Right cardiac atrium (tissue), 5 donors: ENCODE results near the gene RGS2. TPM values are rescaled to one million over a fixed set of nuclear protein-coding genes. Genes with fewer than 3 reads are reported as not detected.

ENCODE experiments used
- ATAC-seq, 2 donors: fragments of 200-7000 bp; cut with Tn5 transposase; one replicate each; pipeline versions ENCODE4 v1.8.0 to v1.9.1; 2020; ENCODE audit warnings: moderate library complexity in 2 of 2, mild to moderate bottlenecking in 1 of 2
- DNase-seq, 3 donors: peaks; one replicate each; pipeline ENCODE4 v3.0.0-alpha.2; 2020
- H3K27ac ChIP-seq: one replicate; pipeline ENCODE4 v1.5.1; 2013; ENCODE audit warnings: mild to moderate bottlenecking, low read length, control low read depth, moderate library complexity
- H3K27me3 ChIP-seq: one replicate; pipeline ENCODE4 v1.6.1; 2013; ENCODE audit not compliant: control insufficient read depth, insufficient read depth
- H3K4me1 ChIP-seq: one replicate; pipeline ENCODE4 v1.6.1; 2013; ENCODE audit warnings: low read length; ENCODE audit not compliant: control insufficient read depth, insufficient read depth
- H3K4me3 ChIP-seq: one replicate; pipeline ENCODE4 v1.5.1; 2013; ENCODE audit warnings: low read length, control low read depth
- H3K9me3 ChIP-seq: one replicate; pipeline ENCODE4 v1.6.1; 2013; ENCODE audit warnings: low read length; ENCODE audit not compliant: control insufficient read depth
- WGBS: extraction: QIAGEN DNeasy Blood & Tissue Kit; methylation state at CpG from one replicate; pipeline ENCODE4 v1.1.7; 2013; 5-methylcytosine and 5-hydroxymethylcytosine counted together
- intact Hi-C, 4 donors: fragments of 100-400 bp; cut with DNase I; formaldehyde crosslinking; loops; one replicate each; pipeline versions ENCODE4 v1.11.0 to v1.14.0; 2022 to 2023
- polyA plus RNA-seq: library from polyadenylated mRNA; stranded (reverse); fragments of 200-250 nt; gene quantifications from one replicate; pipeline ENCODE4 v1.2.3, GENCODE V29; 2013
- total RNA-seq, 4 donors: library from RNA; stranded (reverse); fragmentation: NEBNext Ultra II Directional; extraction: Animal tissue kit (Norgen Biotek cat#: 25700); gene quantifications; one replicate each; pipeline ENCODE4 v1.2.1, GENCODE V29; 2021
- donor health status: healthy with polysubstance abuse.
- donor health status: DM: no; HTN: yes; CAD: no.
- donor health status: DM: no; HTN: no; CAD: no.
- donor health status: DM: no; HTN: yes; CAD: no; lungs with severe emphysema.
- donor health status: DM: yes; HTN: yes; CAD: no.

Gene RGS2
- total and polyA plus RNA-seq, 5 donors = 24.0 to 106 (median 49.0) TPM

DNA sequence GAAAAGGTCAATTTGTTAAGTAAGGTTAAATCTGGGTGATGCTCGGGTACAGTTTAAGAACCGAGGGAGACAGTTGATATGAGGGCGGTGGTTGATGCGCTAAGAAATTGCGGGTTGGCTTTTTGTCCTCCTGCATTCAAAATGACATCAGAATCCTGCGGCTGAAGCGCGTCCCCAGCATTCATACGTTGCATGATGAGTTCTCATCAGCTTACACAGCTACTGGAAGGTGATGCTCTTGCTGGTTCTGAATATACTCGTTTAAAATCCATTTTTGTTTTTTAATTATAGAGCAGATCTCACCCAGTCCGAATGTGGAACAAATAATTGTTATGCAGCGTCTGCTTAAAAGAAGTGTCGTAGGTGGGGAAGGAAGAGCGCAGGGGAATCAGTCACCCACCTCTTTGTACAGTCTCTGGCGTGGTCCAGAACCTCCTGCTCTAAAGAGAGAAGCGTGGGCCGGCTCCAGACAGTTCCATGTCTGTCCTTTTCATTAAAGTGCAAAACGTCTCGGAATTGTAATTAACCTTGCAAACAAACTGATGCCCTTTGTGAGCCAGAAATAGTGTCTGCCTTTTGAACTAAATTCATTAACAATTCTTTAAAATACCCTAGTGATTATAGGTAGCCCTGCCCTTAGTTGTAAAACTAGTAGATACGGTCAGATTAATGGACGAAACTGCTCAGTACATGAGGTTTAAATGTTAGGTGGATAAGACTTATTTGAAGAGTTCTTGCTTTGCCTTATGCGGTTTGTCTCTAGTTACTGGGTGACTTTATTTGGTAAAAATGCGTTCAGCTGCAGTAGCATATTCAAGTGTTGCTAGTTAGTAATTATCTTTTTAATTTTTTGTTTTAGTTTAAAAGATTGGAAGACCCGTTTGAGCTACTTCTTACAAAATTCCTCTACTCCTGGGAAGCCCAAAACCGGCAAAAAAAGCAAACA, 741 bp downstream of the RGS2 start:
- peak overlapping the region; percentile 87 for H3K4me3 ChIP-seq
- H3K27ac ChIP-seq = peak overlapping the region; percentile 93
- H3K27me3 ChIP-seq = no peaks in the 10 kb centered on the region
- intact Hi-C loops = loop anchor here (5.0 to 10.0 kb wide), 4 partner anchors 205 to 335 kb away; partner anchors contain the start of gene CDC73 (in 1 of the 4)
- no peaks in the 10 kb centered on the region for H3K9me3 ChIP-seq
- DNase-seq = peak; percentile 40 to 69 (median 58)
- H3K4me1 ChIP-seq = no peaks in the 10 kb centered on the region
- peak; percentile 12 to 19 for ATAC-seq
- 17% methylated on average over 25 of the region's 25 CpGs for WGBS

DNA sequence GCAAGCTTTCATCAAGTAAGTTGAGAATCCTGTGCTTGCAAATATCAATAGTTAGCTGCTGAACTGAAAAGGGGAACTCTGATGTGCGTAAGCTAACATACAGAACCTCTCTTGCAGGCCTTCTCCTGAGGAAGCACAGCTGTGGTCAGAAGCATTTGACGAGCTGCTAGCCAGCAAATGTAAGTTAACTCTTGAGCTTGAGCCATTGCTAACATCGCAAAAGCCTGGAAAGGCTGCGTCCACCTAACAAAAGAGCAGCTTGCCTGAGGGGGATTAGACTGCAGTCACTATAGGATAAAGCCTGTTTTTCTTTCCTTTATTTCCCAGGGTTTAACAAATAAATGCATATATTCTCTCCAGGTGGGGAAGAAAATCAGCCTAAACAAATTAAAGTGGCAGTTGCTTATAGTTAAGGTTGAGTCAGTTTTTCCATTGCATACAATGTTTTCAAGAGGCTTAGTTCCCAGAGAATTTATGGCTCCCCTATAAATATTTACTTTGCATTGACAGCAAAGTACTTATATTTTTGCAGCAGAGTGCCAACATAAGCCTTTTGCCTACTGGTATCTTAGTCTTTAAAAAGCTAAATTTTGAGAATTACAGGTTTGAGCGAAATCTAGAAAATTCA, 1.5 kb downstream of the RGS2 start:
- H3K9me3 ChIP-seq = no peaks in the 10 kb centered on the region
- DNase-seq (peak in 2 of 3 donors; percentile 25 to 45), ATAC-seq (no peak)
- no peaks in the 10 kb centered on the region for H3K27me3 ChIP-seq
- intact Hi-C loops = loop anchor here in 3 of 4 donors (10.0 kb wide), 2 partner anchors 204 to 336 kb away; no protein-coding TSS in a partner anchor
- no peak overlapping the region for H3K27ac ChIP-seq
- WGBS = 60% methylated on average over 5 of the region's 5 CpGs
- no peaks in the 10 kb centered on the region for H3K4me1 ChIP-seq
- H3K4me3 ChIP-seq = peak overlapping the region; percentile 87

DNA sequence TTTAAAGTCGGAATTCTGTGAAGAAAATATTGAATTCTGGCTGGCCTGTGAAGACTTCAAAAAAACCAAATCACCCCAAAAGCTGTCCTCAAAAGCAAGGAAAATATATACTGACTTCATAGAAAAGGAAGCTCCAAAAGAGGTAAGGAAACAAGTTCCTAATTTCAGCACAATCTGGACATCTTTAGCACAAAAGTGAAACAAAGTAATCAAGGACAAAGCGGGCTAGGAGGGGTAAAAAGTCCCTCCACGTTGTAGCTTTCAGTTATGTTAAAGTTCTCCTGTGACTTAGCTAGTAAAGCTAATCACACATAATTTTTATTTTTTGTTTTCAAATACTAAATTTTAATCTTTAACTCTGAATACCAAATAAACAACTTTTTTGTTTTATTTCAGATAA, 2.2 kb downstream of the RGS2 start:
- Histone ChIP-seq H3K27me3 (no peaks in the 10 kb centered on the region), H3K27ac (no peak overlapping the region), H3K9me3 (no peaks in the 10 kb centered on the region), H3K4me1 (no peaks in the 10 kb centered on the region), H3K4me3 (peak overlapping the region; percentile 87)
- ATAC-seq = no peak
- no peak for DNase-seq
- WGBS = 79% methylated on average over 3 of the region's 3 CpGs
- intact Hi-C loops = loop anchor here in 3 of 4 donors (10.0 kb wide), 2 partner anchors 204 to 336 kb away; no protein-coding TSS in a partner anchor

DNA sequence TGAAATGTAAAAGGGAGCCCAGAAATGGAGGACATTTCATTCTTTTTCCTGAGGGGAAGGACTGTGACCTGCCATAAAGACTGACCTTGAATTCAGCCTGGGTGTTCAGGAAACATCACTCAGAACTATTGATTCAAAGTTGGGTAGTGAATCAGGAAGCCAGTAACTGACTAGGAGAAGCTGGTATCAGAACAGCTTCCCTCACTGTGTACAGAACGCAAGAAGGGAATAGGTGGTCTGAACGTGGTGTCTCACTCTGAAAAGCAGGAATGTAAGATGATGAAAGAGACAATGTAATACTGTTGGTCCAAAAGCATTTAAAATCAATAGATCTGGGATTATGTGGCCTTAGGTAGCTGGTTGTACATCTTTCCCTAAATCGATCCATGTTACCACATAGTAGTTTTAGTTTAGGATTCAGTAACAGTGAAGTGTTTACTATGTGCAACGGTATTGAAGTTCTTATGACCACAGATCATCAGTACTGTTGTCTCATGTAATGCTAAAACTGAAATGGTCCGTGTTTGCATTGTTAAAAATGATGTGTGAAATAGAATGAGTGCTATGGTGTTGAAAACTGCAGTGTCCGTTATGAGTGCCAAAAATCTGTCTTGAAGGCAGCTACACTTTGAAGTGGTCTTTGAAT, 2.9 kb downstream of the RGS2 start:
- H3K27ac ChIP-seq = no peak overlapping the region
- DNase-seq (no peak), ATAC-seq (no peak)
- intact Hi-C loops = loop anchor here in 3 of 4 donors (10.0 kb wide), 2 partner anchors 203 to 337 kb away; no protein-coding TSS in a partner anchor
- no peaks in the 10 kb centered on the region for H3K4me1 ChIP-seq
- no peak overlapping the region for H3K4me3 ChIP-seq
- H3K9me3 ChIP-seq = no peaks in the 10 kb centered on the region
- 74% methylated on average over 6 of the region's 6 CpGs for WGBS
- H3K27me3 ChIP-seq = no peaks in the 10 kb centered on the region

- H3K27me3 ChIP-seq = no peaks in the 10 kb centered on the region
- H3K4me3 ChIP-seq = no peak overlapping the region
- no peak for ATAC-seq
- no peaks in the 10 kb centered on the region for H3K9me3 ChIP-seq
- H3K27ac ChIP-seq = no peak overlapping the region
- H3K4me1 ChIP-seq = no peaks in the 10 kb centered on the region
- DNase-seq = no peak
- 96% methylated on average over 3 of the region's 3 CpGs for WGBS
- intact Hi-C loops = loop anchor here in 3 of 4 donors (10.0 kb wide), 2 partner anchors 202 to 338 kb away; no protein-coding TSS in a partner anchor
These were observed 3.8 kb downstream of the RGS2 start for GRCh38 chr1:192812420-192813209.

GRCh38 chr1:192814805-192815204, 6.0 kb downstream of the RGS2 start:
- intact Hi-C loops = loop anchor here in 3 of 4 donors (10.0 kb wide), 2 partner anchors 200 to 340 kb away; no protein-coding TSS in a partner anchor
- peak in 1 of 2 donors; percentile 48 for ATAC-seq
- no peak for DNase-seq
- Histone ChIP-seq H3K4me1 (no peaks in the 10 kb centered on the region), H3K9me3 (no peaks in the 10 kb centered on the region), H3K27ac (no peak overlapping the region), H3K4me3 (no peak overlapping the region), H3K27me3 (no peaks in the 10 kb centered on the region)
- WGBS = 82% methylated on average over 1 of the region's 1 CpG

DNA sequence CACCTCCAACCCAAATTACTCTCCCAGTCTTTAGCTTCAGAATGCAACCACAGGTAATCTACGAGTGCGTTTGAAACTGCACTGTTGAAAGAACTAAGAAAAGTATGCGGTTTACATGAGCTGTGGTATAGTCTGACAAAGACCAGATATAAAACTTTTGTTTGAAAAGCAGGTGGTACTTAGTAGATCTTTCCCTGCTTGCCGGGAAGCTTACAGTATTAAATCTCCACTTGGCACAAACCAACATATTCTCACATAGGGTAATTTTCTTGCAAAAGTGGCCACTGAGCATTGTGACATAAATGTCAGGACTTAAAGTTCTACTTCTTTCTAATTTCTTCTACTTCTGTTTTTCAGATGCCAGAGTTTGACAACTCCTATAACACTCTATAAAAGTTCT, 8.4 kb downstream of the RGS2 start:
- intact Hi-C loops = loop anchor here in 3 of 4 donors (10.0 kb wide), 2 partner anchors 198 to 342 kb away; no protein-coding TSS in a partner anchor
- no peaks in the 10 kb centered on the region for H3K9me3 ChIP-seq
- ATAC-seq (no peak), DNase-seq (no peak)
- no peaks in the 10 kb centered on the region for H3K4me1 ChIP-seq
- 69% methylated on average over 4 of the region's 4 CpGs for WGBS
- no peak overlapping the region for H3K27ac ChIP-seq
- no peak overlapping the region for H3K4me3 ChIP-seq
- no peaks in the 10 kb centered on the region for H3K27me3 ChIP-seq

DNA sequence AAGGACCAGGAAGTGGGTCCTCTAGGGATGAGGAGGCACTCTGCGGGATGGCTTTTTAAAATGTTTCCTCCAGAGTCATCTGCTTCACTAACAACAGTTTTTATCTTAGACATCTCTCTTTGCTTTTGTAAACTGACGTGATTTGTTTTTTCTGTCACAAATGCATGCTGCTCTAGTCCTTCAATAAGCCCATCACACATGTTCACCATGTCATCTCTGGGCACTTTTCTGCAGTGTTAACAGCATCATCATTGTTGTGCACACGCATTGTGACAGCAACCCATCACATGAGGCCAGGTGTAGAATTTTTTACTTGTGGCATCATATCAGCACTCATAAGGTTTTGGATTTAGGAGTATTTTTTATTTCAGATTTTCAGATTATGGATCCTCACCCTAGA, 12.5 kb downstream of the RGS2 start:
- no peaks in the 10 kb centered on the region for H3K4me1 ChIP-seq
- H3K27ac ChIP-seq = no peak overlapping the region
- DNase-seq = no peak
- H3K9me3 ChIP-seq = no peaks in the 10 kb centered on the region
- no peak for ATAC-seq
- H3K27me3 ChIP-seq = no peaks in the 10 kb centered on the region
- 82% methylated on average over 3 of the region's 3 CpGs for WGBS
- intact Hi-C loops = no loop called here
- no peak overlapping the region for H3K4me3 ChIP-seq

DNA sequence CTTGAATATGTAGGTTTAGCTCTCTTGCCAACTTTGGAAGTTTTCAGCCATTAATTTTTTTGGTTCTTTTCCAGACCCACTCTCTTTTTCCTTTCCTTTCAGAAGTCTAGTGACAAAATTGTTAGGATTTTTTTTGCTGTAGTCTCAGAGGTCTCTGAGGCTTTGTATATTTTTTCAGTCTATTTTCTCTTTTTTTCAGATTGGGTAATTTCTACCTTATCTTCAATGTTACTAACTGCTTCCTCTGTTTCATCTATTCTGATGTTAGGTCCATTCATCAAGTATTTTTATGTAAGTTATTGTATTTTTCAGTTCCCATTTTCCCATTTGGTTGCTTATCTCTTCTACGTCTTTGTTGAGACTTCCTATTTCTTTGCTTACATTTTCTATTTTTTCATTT, 15.7 kb downstream of the RGS2 start:
- Histone ChIP-seq H3K4me1 (no peaks in the 10 kb centered on the region), H3K27ac (no peak overlapping the region), H3K9me3 (no peaks in the 10 kb centered on the region), H3K27me3 (no peaks in the 10 kb centered on the region), H3K4me3 (no peak overlapping the region)
- ATAC-seq (no peak), DNase-seq (no peak)
- intact Hi-C loops = no loop called here
- WGBS = 0% methylated on average over 1 of the region's 1 CpG
